ENCODE measurements around the gene KY. TPM values are rescaled to one million over a fixed set of nuclear protein-coding genes. Genes with fewer than 3 reads are reported as not detected.

Gene KY
- total RNA-seq, 1 experiment from 2014 or later, result 0.29 TPM

GRCh38 chr3:134699141-134699711 is 48.4 kb upstream of the KY start:
- no peak for ATAC-seq
- DNase-seq, result no peak
- CTCF ChIA-PET, result no interaction called here
- Histone ChIP-seq H3K9me2 (replicated peaks; ENCODE audit: low read length) (no peaks in the 10 kb centered on the region), H3K36me3 (ENCODE audit: low read depth, low read length) (no peaks in the 10 kb centered on the region), H2AFZ (ENCODE audit: low read length) (no peak overlapping the region), H3K9ac (ENCODE audit: low read length) (no peak overlapping the region), H3K4me1 (ENCODE audit: insufficient read depth, low read length) (no peaks in the 10 kb centered on the region), H3K79me2 (ENCODE audit: low read length) (no peaks in the 10 kb centered on the region), H3F3A (ENCODE audit: low read length, unreplicated experiment) (no peaks in the 10 kb centered on the region), H3K27me3 (ENCODE audit: low read length) (0 out of 2 replicates have a peak, but pooled peaks cover 3% of the 10 kb centered on the region), H3K27ac (ENCODE audit: low read length) (no peak overlapping the region), H4K20me1 (ENCODE audit: low read length) (no peaks in the 10 kb centered on the region), H3K9me3 (ENCODE audit: low read length) (no peaks in the 10 kb centered on the region), H3K4me3 (ENCODE audit: low read length) (no peak overlapping the region), H3K4me2 (ENCODE audit: low read length) (no peak overlapping the region)
- TF ChIP-seq EZH2 (IDR thresholded peaks at IDR 0.05; ENCODE audit: low read length, unreplicated experiment) (no peak), CTCF (conservative IDR thresholded peaks at IDR 0.05; ENCODE audit: low read depth, low read length) (no peak), EZH2phosphoT487 (IDR thresholded peaks at IDR 0.05; ENCODE audit: borderline replicate concordance, low read length) (no peak)
- POLR2A ChIA-PET (ENCODE audit: unreplicated experiment), result no interaction called here
- no TSS peak for BruUV-seq (replicated peaks)
- intact Hi-C loops (cut with micrococcal nuclease), result no loop called here

GRCh38 chr3:134697830-134698689 is 47.2 kb upstream of the KY start:
- no peaks in the 10 kb centered on the region for H3K9me3 ChIP-seq (ENCODE audit: low read length)
- intact Hi-C loops (cut with micrococcal nuclease), result no loop called here
- H3K9ac ChIP-seq (ENCODE audit: low read length), result no peak overlapping the region
- H3K36me3 ChIP-seq (ENCODE audit: low read depth, low read length), result no peaks in the 10 kb centered on the region
- H3K27me3 ChIP-seq (ENCODE audit: low read length), result 0 out of 2 replicates have a peak, but pooled peaks cover 3% of the 10 kb centered on the region
- no peaks in the 10 kb centered on the region for H3K9me2 ChIP-seq (replicated peaks; ENCODE audit: low read length)
- ATAC-seq (no peak), DNase-seq (no peak)
- H3F3A ChIP-seq (ENCODE audit: low read length, unreplicated experiment), result no peaks in the 10 kb centered on the region
- TF ChIP-seq CTCF (conservative IDR thresholded peaks at IDR 0.05; ENCODE audit: low read depth, low read length), result no peak
- TF ChIP-seq EZH2phosphoT487 (IDR thresholded peaks at IDR 0.05; ENCODE audit: borderline replicate concordance, low read length), result no peak
- no peak for TF ChIP-seq EZH2 (IDR thresholded peaks at IDR 0.05; ENCODE audit: low read length, unreplicated experiment)
- no peak overlapping the region for H3K4me3 ChIP-seq (ENCODE audit: low read length)
- H3K27ac ChIP-seq (ENCODE audit: low read length), result no peak overlapping the region
- H4K20me1 ChIP-seq (ENCODE audit: low read length), result no peaks in the 10 kb centered on the region
- no peaks in the 10 kb centered on the region for H3K79me2 ChIP-seq (ENCODE audit: low read length)
- ChIA-PET CTCF (no interaction called here), POLR2A (ENCODE audit: unreplicated experiment) (no interaction called here)
- no peaks in the 10 kb centered on the region for H3K4me1 ChIP-seq (ENCODE audit: insufficient read depth, low read length)
- no TSS peak for BruUV-seq (replicated peaks)
- H3K4me2 ChIP-seq (ENCODE audit: low read length), result no peak overlapping the region
- no peak overlapping the region for H2AFZ ChIP-seq (ENCODE audit: low read length)

- Histone ChIP-seq H3K79me2 (ENCODE audit: low read length) (no peaks in the 10 kb centered on the region), H3K4me3 (ENCODE audit: low read length) (no peak overlapping the region), H4K20me1 (ENCODE audit: low read length) (no peaks in the 10 kb centered on the region), H3K9me2 (replicated peaks; ENCODE audit: low read length) (no peaks in the 10 kb centered on the region), H3K4me1 (ENCODE audit: insufficient read depth, low read length) (no peaks in the 10 kb centered on the region), H3K27ac (ENCODE audit: low read length) (no peak overlapping the region), H3K27me3 (ENCODE audit: low read length) (no peaks in the 10 kb centered on the region), H3K36me3 (ENCODE audit: low read depth, low read length) (no peaks in the 10 kb centered on the region), H3K4me2 (ENCODE audit: low read length) (no peak overlapping the region), H3K9me3 (ENCODE audit: low read length) (no peaks in the 10 kb centered on the region), H2AFZ (ENCODE audit: low read length) (no peak overlapping the region), H3F3A (ENCODE audit: low read length, unreplicated experiment) (no peaks in the 10 kb centered on the region), H3K9ac (ENCODE audit: low read length) (no peak overlapping the region)
- intact Hi-C loops (cut with micrococcal nuclease), result no loop called here
- CTCF ChIA-PET, result no interaction called here
- ATAC-seq (no peak), DNase-seq (no peak)
- TF ChIP-seq EZH2 (IDR thresholded peaks at IDR 0.05; ENCODE audit: low read length, unreplicated experiment), result no peak
- no peak for TF ChIP-seq EZH2phosphoT487 (IDR thresholded peaks at IDR 0.05; ENCODE audit: borderline replicate concordance, low read length)
- TF ChIP-seq CTCF (conservative IDR thresholded peaks at IDR 0.05; ENCODE audit: low read depth, low read length), result no peak
- BruUV-seq (replicated peaks), result no TSS peak
- POLR2A ChIA-PET (ENCODE audit: unreplicated experiment), result no interaction called here
These were observed 45.3 kb upstream of the KY start for GRCh38 chr3:134696155-134696554.
